Measurements from ENCODE around the gene GAS2L1. TPM values are rescaled to one million over a fixed set of nuclear protein-coding genes. Genes with fewer than 3 reads are reported as not detected.

Gene GAS2L1
- total RNA-seq, 1 donor from 2014 or later = 1.5 TPM

- Mint-ChIP-seq H3K27me3 (peaks cover 3% of the 10 kb centered on the region), H3K27ac (peak overlapping the region; percentile 99), H3K9me3 (no peaks in the 10 kb centered on the region), H3K36me3 (ENCODE audit: low read depth) (peaks cover 65% of the 10 kb centered on the region), H3K4me1 (peaks cover 47% of the 10 kb centered on the region), H3K4me3 (peak overlapping the region; percentile 99)
- intact Hi-C loops (cut with micrococcal nuclease) = loop anchor here (2.0 to 5.0 kb wide), 3 partner anchors 38 to 1350 kb away; partner anchors contain the start of genes GAS2L1, PITPNB and TBC1D10A
- peak; percentile 82 for DNase-seq
Measured at GRCh38 chr22:29268511-29269229, 37.8 kb upstream of the GAS2L1 start.

- DNase-seq = peak; percentile 69
- Mint-ChIP-seq H3K9me3 (no peaks in the 10 kb centered on the region), H3K4me3 (peak overlapping the region; percentile 99), H3K36me3 (ENCODE audit: low read depth) (peaks cover 70% of the 10 kb centered on the region), H3K27ac (peak overlapping the region; percentile 99), H3K27me3 (peaks cover 3% of the 10 kb centered on the region), H3K4me1 (peaks cover 49% of the 10 kb centered on the region)
- intact Hi-C loops (cut with micrococcal nuclease) = loop anchor here (2.0 to 5.0 kb wide), 3 partner anchors 38 to 1350 kb away; partner anchors contain the start of genes GAS2L1, PITPNB and TBC1D10A
Measured at GRCh38 chr22:29269230-29269604, 37.2 kb upstream of the GAS2L1 start.

GRCh38 chr22:29269731-29270474 lies 36.5 kb upstream of the GAS2L1 start:
- peak overlapping the region; percentile 99 for H3K27ac Mint-ChIP-seq
- peak; percentile 71 for DNase-seq
- H3K4me3 Mint-ChIP-seq = peak overlapping the region; percentile 99
- H3K9me3 Mint-ChIP-seq = no peaks in the 10 kb centered on the region
- intact Hi-C loops (cut with micrococcal nuclease) = loop anchor here (2.0 to 5.0 kb wide), 4 partner anchors 15 to 1351 kb away; partner anchors contain the start of genes GAS2L1, PITPNB and TBC1D10A
- H3K27me3 Mint-ChIP-seq = peaks cover 3% of the 10 kb centered on the region
- H3K36me3 Mint-ChIP-seq (ENCODE audit: low read depth) = peaks cover 71% of the 10 kb centered on the region
- H3K4me1 Mint-ChIP-seq = peaks cover 52% of the 10 kb centered on the region

- intact Hi-C loops (cut with micrococcal nuclease) = loop anchor here (2.0 kb wide), 1 partner anchor 14 kb away; no protein-coding TSS in a partner anchor
- peak overlapping the region; percentile 99 for H3K4me3 Mint-ChIP-seq
- H3K27ac Mint-ChIP-seq = peak overlapping the region; percentile 87
- peaks cover 3% of the 10 kb centered on the region for H3K27me3 Mint-ChIP-seq
- H3K36me3 Mint-ChIP-seq (ENCODE audit: low read depth) = peaks cover 77% of the 10 kb centered on the region
- H3K9me3 Mint-ChIP-seq = no peaks in the 10 kb centered on the region
- no peak for DNase-seq
- peaks cover 56% of the 10 kb centered on the region for H3K4me1 Mint-ChIP-seq
Measured at GRCh38 chr22:29270475-29271271, 35.8 kb upstream of the GAS2L1 start.

GRCh38 chr22:29272624-29273023 lies 33.8 kb upstream of the GAS2L1 start:
- intact Hi-C loops (cut with micrococcal nuclease) = no loop called here
- H3K4me3 Mint-ChIP-seq = no peak overlapping the region
- no peaks in the 10 kb centered on the region for H3K9me3 Mint-ChIP-seq
- no peak for DNase-seq
- peaks cover 3% of the 10 kb centered on the region for H3K27me3 Mint-ChIP-seq
- H3K27ac Mint-ChIP-seq = no peak overlapping the region
- peaks cover 84% of the 10 kb centered on the region for H3K36me3 Mint-ChIP-seq (ENCODE audit: low read depth)
- peaks cover 52% of the 10 kb centered on the region for H3K4me1 Mint-ChIP-seq

- Mint-ChIP-seq H3K36me3 (ENCODE audit: low read depth) (peaks cover 86% of the 10 kb centered on the region), H3K27ac (no peak overlapping the region), H3K9me3 (no peaks in the 10 kb centered on the region), H3K27me3 (no peaks in the 10 kb centered on the region), H3K4me3 (no peak overlapping the region), H3K4me1 (peaks cover 47% of the 10 kb centered on the region)
- DNase-seq = no peak
- intact Hi-C loops (cut with micrococcal nuclease) = no loop called here
Measured at GRCh38 chr22:29275167-29275566, 31.3 kb upstream of the GAS2L1 start.

GRCh38 chr22:29275819-29276565 lies 30.5 kb upstream of the GAS2L1 start:
- no peak for DNase-seq
- Mint-ChIP-seq H3K27ac (no peak overlapping the region), H3K27me3 (no peaks in the 10 kb centered on the region), H3K36me3 (ENCODE audit: low read depth) (peaks cover 85% of the 10 kb centered on the region), H3K4me3 (no peak overlapping the region), H3K9me3 (no peaks in the 10 kb centered on the region), H3K4me1 (peaks cover 39% of the 10 kb centered on the region)
- intact Hi-C loops (cut with micrococcal nuclease) = no loop called here

- intact Hi-C loops (cut with micrococcal nuclease) = no loop called here
- no peak for DNase-seq
- H3K9me3 Mint-ChIP-seq = no peaks in the 10 kb centered on the region
- no peaks in the 10 kb centered on the region for H3K27me3 Mint-ChIP-seq
- no peak overlapping the region for H3K27ac Mint-ChIP-seq
- peaks cover 25% of the 10 kb centered on the region for H3K4me1 Mint-ChIP-seq
- peaks cover 85% of the 10 kb centered on the region for H3K36me3 Mint-ChIP-seq (ENCODE audit: low read depth)
- H3K4me3 Mint-ChIP-seq = no peak overlapping the region
Measured at GRCh38 chr22:29277927-29278326, 28.5 kb upstream of the GAS2L1 start.

GRCh38 chr22:29284196-29284595 lies 22.3 kb upstream of the GAS2L1 start:
- Mint-ChIP-seq H3K9me3 (no peaks in the 10 kb centered on the region), H3K4me3 (no peak overlapping the region), H3K27ac (no peak overlapping the region), H3K27me3 (no peaks in the 10 kb centered on the region), H3K4me1 (peaks cover 9% of the 10 kb centered on the region), H3K36me3 (ENCODE audit: low read depth) (peaks cover 78% of the 10 kb centered on the region)
- intact Hi-C loops (cut with micrococcal nuclease) = loop anchor here (2.0 kb wide), 1 partner anchor 13 kb away; no protein-coding TSS in a partner anchor
- DNase-seq = no peak

- H3K36me3 Mint-ChIP-seq (ENCODE audit: low read depth) = peaks cover 78% of the 10 kb centered on the region
- no peak for DNase-seq
- H3K27ac Mint-ChIP-seq = peak overlapping the region; percentile 43
- no peaks in the 10 kb centered on the region for H3K9me3 Mint-ChIP-seq
- no peak overlapping the region for H3K4me3 Mint-ChIP-seq
- H3K4me1 Mint-ChIP-seq = peaks cover 13% of the 10 kb centered on the region
- intact Hi-C loops (cut with micrococcal nuclease) = no loop called here
- no peaks in the 10 kb centered on the region for H3K27me3 Mint-ChIP-seq
Measured at GRCh38 chr22:29288837-29289236, 17.6 kb upstream of the GAS2L1 start.

GRCh38 chr22:29290061-29290460 lies 16.4 kb upstream of the GAS2L1 start:
- peaks cover 79% of the 10 kb centered on the region for H3K36me3 Mint-ChIP-seq (ENCODE audit: low read depth)
- peaks cover 9% of the 10 kb centered on the region for H3K4me1 Mint-ChIP-seq
- no peak overlapping the region for H3K4me3 Mint-ChIP-seq
- H3K27ac Mint-ChIP-seq = no peak overlapping the region
- H3K27me3 Mint-ChIP-seq = no peaks in the 10 kb centered on the region
- no peaks in the 10 kb centered on the region for H3K9me3 Mint-ChIP-seq
- no peak for DNase-seq
- intact Hi-C loops (cut with micrococcal nuclease) = no loop called here

- Mint-ChIP-seq H3K27me3 (no peaks in the 10 kb centered on the region), H3K9me3 (no peaks in the 10 kb centered on the region), H3K4me3 (no peak overlapping the region), H3K36me3 (ENCODE audit: low read depth) (peaks cover 77% of the 10 kb centered on the region), H3K4me1 (peaks cover 9% of the 10 kb centered on the region), H3K27ac (no peak overlapping the region)
- intact Hi-C loops (cut with micrococcal nuclease) = no loop called here
- DNase-seq = no peak
Measured at GRCh38 chr22:29291215-29291614, 15.2 kb upstream of the GAS2L1 start.

GRCh38 chr22:29292379-29292778 lies 14.1 kb upstream of the GAS2L1 start:
- no peak for DNase-seq
- intact Hi-C loops (cut with micrococcal nuclease) = no loop called here
- Mint-ChIP-seq H3K36me3 (ENCODE audit: low read depth) (peaks cover 76% of the 10 kb centered on the region), H3K27me3 (no peaks in the 10 kb centered on the region), H3K9me3 (no peaks in the 10 kb centered on the region), H3K4me1 (peaks cover 9% of the 10 kb centered on the region), H3K27ac (no peak overlapping the region), H3K4me3 (no peak overlapping the region)
